ENCODE data around the gene DYNLT1. TPM values are rescaled to one million over a fixed set of nuclear protein-coding genes. Genes with fewer than 3 reads are reported as not detected.
"Not testable (repeated sequence)": the region's sequence is repeated elsewhere in the genome, so short reads cannot be mapped to it uniquely, and the experiment has no call there.

Gene DYNLT1
- total RNA-seq, 1 donor from 2014 or later: 108 TPM

- intact Hi-C loops (cut with micrococcal nuclease): no loop called here
- peak overlapping the region; percentile 28 for H3K27ac Mint-ChIP-seq
- peaks cover 7% of the 10 kb centered on the region for H3K4me1 Mint-ChIP-seq (ENCODE audit: low read depth)
- no peak overlapping the region for H3K4me3 Mint-ChIP-seq (ENCODE audit: low read depth)
- peaks cover 73% of the 10 kb centered on the region for H3K36me3 Mint-ChIP-seq (ENCODE audit: low read depth)
- no peaks in the 10 kb centered on the region for H3K9me3 Mint-ChIP-seq
- no peak for DNase-seq (ENCODE audit: low spot score)
- H3K27me3 Mint-ChIP-seq (ENCODE audit: low read depth): no peaks in the 10 kb centered on the region
Observed at GRCh38 chr6:158606935-158607334, 37.6 kb downstream of the DYNLT1 start.

GRCh38 chr6:158606011-158606410 is 38.5 kb downstream of the DYNLT1 start:
- intact Hi-C loops (cut with micrococcal nuclease); H3K4me1 Mint-ChIP-seq (ENCODE audit: low read depth); H3K4me3 Mint-ChIP-seq (ENCODE audit: low read depth); DNase-seq (ENCODE audit: low spot score); H3K27me3 Mint-ChIP-seq (ENCODE audit: low read depth); H3K9me3 Mint-ChIP-seq: not testable (repeated sequence)
- Mint-ChIP-seq H3K36me3 (ENCODE audit: low read depth) (peaks cover 69% of the 10 kb centered on the region), H3K27ac (peak overlapping the region; percentile 46)

- H3K36me3 Mint-ChIP-seq (ENCODE audit: low read depth): peaks cover 64% of the 10 kb centered on the region
Observed at GRCh38 chr6:158605266-158605878, 39.2 kb downstream of the DYNLT1 start.

GRCh38 chr6:158604048-158604406 is 40.5 kb downstream of the DYNLT1 start:
- intact Hi-C loops (cut with micrococcal nuclease): no loop called here
- no peaks in the 10 kb centered on the region for H3K9me3 Mint-ChIP-seq
- H3K27ac Mint-ChIP-seq: no peak overlapping the region

More at GRCh38 chr6:158605266-158605878, 39.2 kb downstream of the DYNLT1 start:
- Mint-ChIP-seq H3K27me3 (ENCODE audit: low read depth) (no peaks in the 10 kb centered on the region), H3K9me3 (no peaks in the 10 kb centered on the region), H3K4me1 (ENCODE audit: low read depth) (peaks cover 7% of the 10 kb centered on the region), H3K4me3 (ENCODE audit: low read depth) (no peak overlapping the region), H3K27ac (peak overlapping the region; percentile 28)
- intact Hi-C loops (cut with micrococcal nuclease): loop anchor here (1.0 kb wide), 1 partner anchor 384 kb away; no protein-coding TSS in a partner anchor
- DNase-seq (ENCODE audit: low spot score): peak; percentile 32

GRCh38 chr6:158603261-158604047 is 41.1 kb downstream of the DYNLT1 start:
- no peak for DNase-seq (ENCODE audit: low spot score)
- Mint-ChIP-seq H3K4me1 (ENCODE audit: low read depth) (peaks cover 7% of the 10 kb centered on the region), H3K27me3 (ENCODE audit: low read depth) (no peaks in the 10 kb centered on the region), H3K27ac (no peak overlapping the region), H3K4me3 (ENCODE audit: low read depth) (no peak overlapping the region), H3K36me3 (ENCODE audit: low read depth) (peaks cover 56% of the 10 kb centered on the region), H3K9me3 (no peaks in the 10 kb centered on the region)
- intact Hi-C loops (cut with micrococcal nuclease): no loop called here

More at GRCh38 chr6:158604048-158604406, 40.5 kb downstream of the DYNLT1 start:
- Mint-ChIP-seq H3K4me1 (ENCODE audit: low read depth) (peaks cover 7% of the 10 kb centered on the region), H3K4me3 (ENCODE audit: low read depth) (no peak overlapping the region), H3K36me3 (ENCODE audit: low read depth) (peaks cover 58% of the 10 kb centered on the region), H3K27me3 (ENCODE audit: low read depth) (no peaks in the 10 kb centered on the region)
- DNase-seq (ENCODE audit: low spot score): no peak

GRCh38 chr6:158599635-158600034 is 44.9 kb downstream of the DYNLT1 start:
- H3K4me3 Mint-ChIP-seq (ENCODE audit: low read depth): no peak overlapping the region
- no peak overlapping the region for H3K27ac Mint-ChIP-seq
- intact Hi-C loops (cut with micrococcal nuclease): no loop called here
- no peaks in the 10 kb centered on the region for H3K27me3 Mint-ChIP-seq (ENCODE audit: low read depth)
- no peaks in the 10 kb centered on the region for H3K9me3 Mint-ChIP-seq
- H3K4me1 Mint-ChIP-seq (ENCODE audit: low read depth): peaks cover 6% of the 10 kb centered on the region
- DNase-seq (ENCODE audit: low spot score): no peak
- peaks cover 58% of the 10 kb centered on the region for H3K36me3 Mint-ChIP-seq (ENCODE audit: low read depth)

- Mint-ChIP-seq H3K27me3 (ENCODE audit: low read depth) (no peaks in the 10 kb centered on the region), H3K9me3 (no peaks in the 10 kb centered on the region), H3K36me3 (ENCODE audit: low read depth) (peaks cover 58% of the 10 kb centered on the region), H3K27ac (no peak overlapping the region), H3K4me1 (ENCODE audit: low read depth) (peaks cover 3% of the 10 kb centered on the region), H3K4me3 (ENCODE audit: low read depth) (no peak overlapping the region)
- intact Hi-C loops (cut with micrococcal nuclease): no loop called here
- DNase-seq (ENCODE audit: low spot score): no peak
Observed at GRCh38 chr6:158597565-158597964, 47.0 kb downstream of the DYNLT1 start.

- Mint-ChIP-seq H3K4me3 (ENCODE audit: low read depth) (no peak overlapping the region), H3K27me3 (ENCODE audit: low read depth) (no peaks in the 10 kb centered on the region), H3K9me3 (no peaks in the 10 kb centered on the region), H3K4me1 (ENCODE audit: low read depth) (peaks cover 3% of the 10 kb centered on the region), H3K27ac (no peak overlapping the region), H3K36me3 (ENCODE audit: low read depth) (peaks cover 55% of the 10 kb centered on the region)
- DNase-seq (ENCODE audit: low spot score): no peak
- intact Hi-C loops (cut with micrococcal nuclease): no loop called here
Observed at GRCh38 chr6:158596861-158597260, 47.7 kb downstream of the DYNLT1 start.

- H3K4me1 Mint-ChIP-seq (ENCODE audit: low read depth): peaks cover 3% of the 10 kb centered on the region
Observed at GRCh38 chr6:158595223-158595622, 49.3 kb downstream of the DYNLT1 start.

GRCh38 chr6:158593670-158594069 is 50.9 kb downstream of the DYNLT1 start:
- intact Hi-C loops (cut with micrococcal nuclease): no loop called here
- no peak for DNase-seq (ENCODE audit: low spot score)
- Mint-ChIP-seq H3K36me3 (ENCODE audit: low read depth) (peaks cover 76% of the 10 kb centered on the region), H3K27ac (no peak overlapping the region), H3K27me3 (ENCODE audit: low read depth) (no peaks in the 10 kb centered on the region), H3K4me3 (ENCODE audit: low read depth) (no peak overlapping the region), H3K4me1 (ENCODE audit: low read depth) (peaks cover 3% of the 10 kb centered on the region), H3K9me3 (no peaks in the 10 kb centered on the region)

More at GRCh38 chr6:158595223-158595622, 49.3 kb downstream of the DYNLT1 start:
- Mint-ChIP-seq H3K36me3 (ENCODE audit: low read depth) (peaks cover 70% of the 10 kb centered on the region), H3K27me3 (ENCODE audit: low read depth) (no peaks in the 10 kb centered on the region), H3K4me3 (ENCODE audit: low read depth) (no peak overlapping the region), H3K27ac (no peak overlapping the region), H3K9me3 (no peaks in the 10 kb centered on the region)
- intact Hi-C loops (cut with micrococcal nuclease): no loop called here
- no peak for DNase-seq (ENCODE audit: low spot score)

- no peak for DNase-seq (ENCODE audit: low spot score)
- Mint-ChIP-seq H3K9me3 (no peaks in the 10 kb centered on the region), H3K27ac (no peak overlapping the region), H3K36me3 (ENCODE audit: low read depth) (peaks cover 81% of the 10 kb centered on the region), H3K4me1 (ENCODE audit: low read depth) (no peaks in the 10 kb centered on the region), H3K27me3 (ENCODE audit: low read depth) (no peaks in the 10 kb centered on the region), H3K4me3 (ENCODE audit: low read depth) (no peak overlapping the region)
- intact Hi-C loops (cut with micrococcal nuclease): no loop called here
Observed at GRCh38 chr6:158591810-158592209, 52.7 kb downstream of the DYNLT1 start.

GRCh38 chr6:158591134-158591809 is 53.3 kb downstream of the DYNLT1 start:
- H3K4me3 Mint-ChIP-seq (ENCODE audit: low read depth): no peak overlapping the region
- no peaks in the 10 kb centered on the region for H3K4me1 Mint-ChIP-seq (ENCODE audit: low read depth)
- no peak overlapping the region for H3K27ac Mint-ChIP-seq
- H3K27me3 Mint-ChIP-seq (ENCODE audit: low read depth): no peaks in the 10 kb centered on the region
- no peaks in the 10 kb centered on the region for H3K9me3 Mint-ChIP-seq
- intact Hi-C loops (cut with micrococcal nuclease): no loop called here
- no peak for DNase-seq (ENCODE audit: low spot score)
- peaks cover 81% of the 10 kb centered on the region for H3K36me3 Mint-ChIP-seq (ENCODE audit: low read depth)

GRCh38 chr6:158589366-158589765 is 55.2 kb downstream of the DYNLT1 start:
- Mint-ChIP-seq H3K27ac (no peak overlapping the region), H3K36me3 (ENCODE audit: low read depth) (peaks cover 87% of the 10 kb centered on the region)

More at GRCh38 chr6:158589366-158589765, 55.2 kb downstream of the DYNLT1 start:
- H3K4me1 Mint-ChIP-seq (ENCODE audit: low read depth): no peaks in the 10 kb centered on the region
- H3K27me3 Mint-ChIP-seq (ENCODE audit: low read depth): no peaks in the 10 kb centered on the region
- no peaks in the 10 kb centered on the region for H3K9me3 Mint-ChIP-seq
- intact Hi-C loops (cut with micrococcal nuclease): no loop called here
- no peak for DNase-seq (ENCODE audit: low spot score)
- no peak overlapping the region for H3K4me3 Mint-ChIP-seq (ENCODE audit: low read depth)
